NOMO-1 treated with dmso at 0.1 percent for 144 hours (cell line): ENCODE measurements around the gene NDUFAF5.

ENCODE experiments used
- DNase-seq: peaks from one replicate; lab custom pipeline; 2025; ENCODE audit not compliant: unreplicated experiment; lab: John Stamatoyannopoulos, UW

Gene NDUFAF5

GRCh38 chr20:13819885-13820645 lies 35.2 kb downstream of the NDUFAF5 start:
- no peak for DNase-seq

GRCh38 chr20:13821876-13822275 lies 37.0 kb downstream of the NDUFAF5 start:
- peak; percentile 24 for DNase-seq

GRCh38 chr20:13822459-13822858 lies 37.6 kb downstream of the NDUFAF5 start:
- no peak for DNase-seq

DNA sequence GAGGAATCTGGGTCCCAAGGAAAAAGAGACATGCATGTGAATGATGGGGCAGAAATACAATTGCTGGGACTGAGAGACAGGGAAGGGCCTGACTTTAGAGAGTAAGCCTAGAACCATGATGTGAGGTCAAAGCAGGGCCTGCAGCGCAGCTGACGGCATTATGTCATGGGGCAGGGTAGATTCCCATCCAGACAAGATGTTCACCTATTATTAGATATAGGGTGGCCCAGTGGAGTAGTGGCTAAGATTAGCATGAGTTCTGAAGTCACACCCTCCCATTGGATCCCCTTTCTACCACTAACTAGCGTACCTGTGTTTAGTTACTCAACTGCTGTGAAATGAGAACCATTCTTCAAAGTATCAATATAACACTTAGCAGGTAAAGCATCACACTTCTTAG lies 39.6 kb downstream of the NDUFAF5 start:
- DNase-seq, result no peak

DNA sequence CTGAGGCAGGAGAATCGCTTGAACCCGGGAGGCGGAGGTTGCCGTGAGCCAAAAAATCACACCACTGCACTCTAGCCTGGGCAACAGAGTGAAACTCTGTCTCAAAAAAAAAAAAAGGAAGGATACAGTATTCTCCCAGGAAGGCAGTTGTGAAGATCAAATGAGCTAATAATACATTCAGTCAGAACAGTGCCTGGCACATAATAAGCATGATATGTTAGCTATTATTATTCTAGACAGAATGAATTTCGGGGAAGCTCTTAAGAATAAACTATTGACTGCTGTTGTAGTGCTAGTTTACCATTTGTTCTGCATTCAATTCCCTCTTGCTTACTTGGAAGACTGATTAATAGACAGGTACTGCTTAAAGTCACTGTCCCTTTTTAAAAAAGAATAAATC lies 40.6 kb downstream of the NDUFAF5 start:
- DNase-seq, result no peak

DNA sequence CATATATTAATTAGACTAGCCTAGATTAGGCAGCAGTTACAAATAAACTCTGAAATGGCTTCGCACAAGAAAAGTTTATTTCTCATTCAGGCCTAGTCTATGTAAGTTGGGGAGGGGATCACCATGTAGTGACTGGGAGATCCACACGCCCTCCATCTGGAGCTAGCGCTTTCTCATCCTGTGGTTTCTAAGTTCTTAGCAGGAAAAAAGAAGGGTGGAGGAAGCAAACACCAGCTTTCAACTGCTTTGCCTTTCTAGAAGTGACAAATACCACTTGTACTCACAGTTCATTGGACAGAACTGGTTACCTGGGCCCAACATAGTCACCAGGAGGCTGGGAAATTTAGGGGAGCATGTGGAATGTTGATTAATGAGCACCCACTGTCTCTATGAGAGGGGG lies 46.6 kb downstream of the NDUFAF5 start:
- no peak for DNase-seq

GRCh38 chr20:13838664-13839063 lies 53.8 kb downstream of the NDUFAF5 start:
- no peak for DNase-seq

GRCh38 chr20:13839421-13840092 lies 54.7 kb downstream of the NDUFAF5 start:
- DNase-seq, result no peak

- DNase-seq, result no peak
Measured at GRCh38 chr20:13840093-13840465, 55.3 kb downstream of the NDUFAF5 start.

DNA sequence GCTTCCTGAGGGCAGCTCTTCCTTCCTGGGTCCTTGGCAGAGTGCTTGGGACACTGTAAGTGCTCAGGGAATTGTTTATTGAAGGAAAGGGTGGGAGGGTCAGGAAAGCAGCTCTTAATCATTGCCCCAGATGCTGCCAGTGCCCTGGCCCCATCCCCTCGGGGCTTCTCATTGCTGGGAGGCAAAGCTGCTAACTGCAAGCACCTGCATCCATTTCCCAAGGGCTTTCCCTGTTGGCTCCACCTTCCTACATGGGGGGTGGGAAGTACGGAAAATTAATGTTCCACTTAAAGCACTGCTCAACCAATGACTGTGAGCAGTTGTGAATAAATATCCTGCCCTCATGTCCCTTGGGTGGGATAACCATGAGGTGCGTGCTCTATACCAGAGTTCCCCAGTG lies 56.4 kb downstream of the NDUFAF5 start:
- no peak for DNase-seq

DNA sequence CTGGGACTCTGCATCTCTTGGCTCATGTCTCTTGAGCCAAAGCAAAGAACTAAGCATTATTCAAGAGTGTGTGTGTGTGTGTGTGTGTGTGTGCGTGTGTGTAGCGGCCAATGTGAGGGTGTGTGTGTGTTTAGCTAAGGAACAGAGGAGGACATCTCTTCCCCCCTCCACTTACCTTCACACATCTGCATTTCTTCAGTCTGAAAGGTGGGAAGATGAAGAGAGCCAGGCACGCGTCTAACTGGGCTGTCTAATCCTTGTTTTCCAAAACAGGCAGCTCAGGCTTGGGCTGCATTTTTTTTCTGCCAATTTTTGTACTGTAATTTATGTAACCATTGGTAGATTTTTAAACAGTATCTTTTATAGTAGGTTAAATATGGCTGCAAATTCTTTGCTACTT lies 59.5 kb downstream of the NDUFAF5 start:
- DNase-seq, result no peak

DNA sequence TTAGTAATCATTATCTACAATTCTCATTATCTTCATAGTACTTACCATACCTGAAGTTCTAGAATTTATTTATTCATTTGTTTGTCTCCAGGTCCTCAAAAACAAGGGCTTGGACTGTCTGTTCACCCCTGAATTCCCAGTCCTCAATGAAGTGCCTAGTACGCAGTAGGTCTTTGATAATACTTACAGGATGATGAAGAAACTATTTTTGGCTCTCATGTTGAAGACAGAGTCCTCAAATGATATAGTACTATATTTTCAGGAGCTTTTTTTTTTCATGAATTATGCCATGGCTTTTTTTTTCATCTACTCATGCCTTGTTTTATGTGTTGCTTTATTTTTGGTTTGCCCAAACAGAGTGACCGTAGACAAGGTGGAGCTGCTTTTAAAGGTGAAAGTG lies 66.5 kb downstream of the NDUFAF5 start:
- no peak for DNase-seq

DNA sequence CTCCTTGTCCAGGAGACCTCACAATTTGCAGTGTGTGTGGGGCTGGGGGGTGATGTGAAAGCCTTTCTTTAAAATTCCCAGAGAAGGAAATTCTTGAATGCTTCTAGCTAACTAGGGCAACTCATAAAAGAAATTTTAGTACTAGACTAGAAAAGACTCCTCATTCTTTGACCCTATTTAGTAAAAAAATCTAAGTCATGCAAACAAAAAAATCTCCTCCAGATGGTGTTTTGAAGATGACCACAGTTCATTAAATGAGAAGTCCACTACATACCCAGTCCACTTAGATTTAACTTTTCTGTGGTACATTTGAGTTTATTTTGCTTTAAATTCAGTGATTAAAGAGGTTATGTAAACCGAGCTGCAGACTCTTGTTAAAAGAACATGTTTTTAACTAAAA lies 67.5 kb downstream of the NDUFAF5 start:
- DNase-seq, result no peak

DNA sequence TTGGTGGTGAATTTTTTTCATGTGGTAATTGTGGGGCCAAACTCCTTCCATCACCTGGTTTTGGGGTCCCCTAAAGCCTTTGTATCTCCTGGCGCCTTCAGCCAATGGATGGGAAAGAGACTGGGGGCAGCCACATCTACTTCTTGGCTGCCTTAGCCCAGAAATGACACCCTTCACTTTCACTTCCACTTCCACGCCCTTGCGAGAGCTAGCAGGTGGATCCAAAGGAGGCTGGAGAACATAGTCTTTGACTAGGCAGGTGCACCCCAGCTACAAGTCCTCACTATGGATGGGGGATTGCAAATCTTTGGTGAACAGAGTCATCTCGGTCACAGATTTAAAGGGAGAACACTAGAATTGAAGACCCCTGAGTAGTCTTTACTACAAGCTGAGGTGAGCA lies 70.8 kb downstream of the NDUFAF5 start:
- peak; percentile 9 for DNase-seq

GRCh38 chr20:13856354-13856753 lies 71.5 kb downstream of the NDUFAF5 start:
- no peak for DNase-seq

- DNase-seq, result no peak
Measured at GRCh38 chr20:13857304-13857703, 72.5 kb downstream of the NDUFAF5 start.

- DNase-seq, result no peak
Measured at GRCh38 chr20:13857961-13858360, 73.1 kb downstream of the NDUFAF5 start.

- DNase-seq, result peak; percentile 15
Measured at GRCh38 chr20:13858439-13858838, 73.6 kb downstream of the NDUFAF5 start.

DNA sequence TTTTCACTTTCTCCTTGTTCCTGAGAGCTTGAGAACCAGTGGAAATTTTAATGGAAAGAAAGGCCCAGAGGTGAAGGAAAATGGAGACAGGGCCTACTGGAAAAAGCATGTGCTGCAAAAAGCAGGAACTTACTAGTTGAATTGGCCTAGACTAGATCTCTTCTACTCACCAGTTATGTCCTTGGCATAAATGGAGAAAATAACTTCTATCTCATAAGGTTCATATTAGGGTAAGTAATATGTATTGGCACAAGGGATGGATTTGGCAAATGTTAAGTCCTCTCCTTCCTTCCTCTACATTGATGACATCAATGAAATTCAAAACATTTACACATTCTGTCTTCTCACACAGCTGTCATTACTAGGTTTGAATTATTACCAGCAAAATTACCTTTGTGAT lies 74.0 kb downstream of the NDUFAF5 start:
- DNase-seq, result no peak

DNA sequence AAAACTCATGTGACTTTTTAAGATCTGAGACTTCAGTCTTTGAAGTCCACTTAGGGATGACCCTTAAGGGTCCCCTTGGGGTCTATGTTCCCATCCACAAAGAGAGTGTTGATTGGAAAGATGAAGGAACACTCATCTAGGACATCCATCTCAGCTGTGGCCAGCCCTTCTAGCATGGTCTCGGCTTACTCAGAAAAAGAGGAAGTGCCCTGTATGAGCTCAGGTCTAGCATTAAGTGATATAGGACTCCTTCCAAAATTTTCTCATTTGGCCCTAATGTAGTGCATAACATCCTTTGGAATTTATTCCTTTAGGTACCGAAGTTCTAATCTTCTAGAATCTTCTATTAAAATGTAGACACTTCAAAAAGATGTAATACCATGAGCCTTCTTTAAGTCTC lies 77.4 kb downstream of the NDUFAF5 start:
- DNase-seq, result peak; percentile 45

GRCh38 chr20:13863244-13863643 lies 78.4 kb downstream of the NDUFAF5 start:
- no peak for DNase-seq

- DNase-seq, result no peak
Measured at GRCh38 chr20:13865156-13865555, 80.3 kb downstream of the NDUFAF5 start.
